T-helper 1 cell treated with Interleukin-12 subunit alpha and Interleukin-12 subunit beta and Interleukin-4 antibody, amounts not matched to agents 30 ng/mL and 1 ng/mL, for 36 hours (primary cell): ENCODE measurements around the gene SH3D19. TPM values are rescaled to one million over a fixed set of nuclear protein-coding genes. Genes with fewer than 3 reads are reported as not detected.

Experiments
- intact Hi-C: fragments of 100-400 bp; cut with micrococcal nuclease; formaldehyde crosslinking; loops from one replicate; pipeline ENCODE4 v1.15.1; 2024
- total RNA-seq: library from RNA; stranded (reverse); gene quantifications from 2 replicates; pipeline ENCODE4 v1.2.3, GENCODE V29; 2022

The SH3D19 gene
- total RNA-seq, 1 donor from 2014 or later = not detected

DNA sequence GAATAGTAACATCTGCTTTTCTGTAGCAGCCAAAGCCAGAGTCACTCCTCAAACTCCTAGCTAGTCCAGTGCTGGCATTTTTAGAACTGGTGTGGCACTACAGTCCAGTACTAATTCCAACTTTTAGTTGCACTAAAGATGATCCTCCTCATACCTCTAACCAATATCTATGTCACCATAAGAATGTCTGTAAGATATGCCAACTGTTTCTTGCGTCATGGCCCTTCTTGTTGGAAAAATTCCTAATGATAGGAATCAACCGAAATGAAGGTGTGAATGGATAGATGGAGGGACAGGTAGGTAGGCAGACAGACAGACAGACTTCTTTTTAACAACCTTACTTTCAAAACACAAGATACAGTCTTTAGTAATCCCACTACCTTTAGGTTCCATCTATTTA is 123.0 kb downstream of the SH3D19 start:
- intact Hi-C loops = no loop called here

DNA sequence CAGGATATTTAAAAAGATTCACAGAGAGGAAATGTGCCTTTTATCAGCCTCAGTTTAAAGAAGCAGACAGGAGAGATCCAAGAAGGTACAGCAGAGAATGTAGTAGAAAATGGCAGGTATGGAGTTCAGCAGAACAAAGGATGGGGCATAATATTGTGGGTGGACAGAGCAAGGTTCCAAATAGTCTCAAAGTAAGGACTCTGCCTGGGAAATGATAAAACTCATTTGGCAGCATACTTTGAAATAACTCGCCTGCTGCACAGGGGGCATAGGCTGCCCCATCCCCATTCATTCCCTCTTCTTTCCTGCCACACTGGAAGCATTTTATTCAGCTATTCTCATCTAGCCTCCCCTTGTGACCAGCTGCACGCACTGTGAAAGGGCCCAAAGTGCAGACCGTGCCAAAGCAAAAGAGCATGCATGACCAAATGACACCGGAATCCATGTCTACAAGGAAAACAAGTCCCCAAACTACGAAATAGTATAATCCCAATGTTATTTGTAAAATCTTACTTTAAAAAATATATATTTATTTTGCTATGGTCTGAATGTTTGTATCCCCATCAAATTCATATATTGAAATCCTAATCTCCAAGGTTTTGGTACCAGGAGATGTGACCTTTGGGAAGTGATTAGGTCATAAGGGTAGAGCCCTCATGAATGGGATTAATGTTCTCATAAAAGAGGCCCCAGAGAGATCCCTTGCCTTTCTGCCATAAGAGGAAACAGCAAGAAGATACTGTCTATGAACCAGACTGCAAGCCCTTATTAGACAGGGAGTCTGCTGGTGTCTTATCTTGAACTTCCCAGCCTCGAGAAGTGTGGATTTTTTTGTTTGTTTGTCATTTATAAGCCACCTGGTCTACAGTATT is 125.8 kb downstream of the SH3D19 start:
- intact Hi-C loops = no loop called here

DNA sequence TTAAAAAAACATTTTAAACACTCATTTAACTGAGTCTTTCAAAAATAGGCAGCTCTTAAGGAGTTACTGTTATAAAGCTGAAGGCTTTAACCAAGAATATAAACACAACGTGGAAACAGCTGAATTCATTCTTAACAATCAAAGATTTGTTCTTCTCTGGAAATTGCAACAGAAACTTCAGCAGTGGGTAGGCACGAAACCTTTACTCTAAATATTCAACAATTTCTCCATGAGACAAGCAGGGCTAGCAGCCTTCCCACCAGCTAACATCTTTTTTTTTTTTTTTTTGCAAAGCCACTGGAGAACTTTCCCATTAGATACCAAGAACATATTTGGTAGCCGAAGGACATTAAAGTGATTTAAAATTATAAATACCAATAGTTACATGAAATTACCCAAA is 126.7 kb downstream of the SH3D19 start:
- intact Hi-C loops = no loop called here

DNA sequence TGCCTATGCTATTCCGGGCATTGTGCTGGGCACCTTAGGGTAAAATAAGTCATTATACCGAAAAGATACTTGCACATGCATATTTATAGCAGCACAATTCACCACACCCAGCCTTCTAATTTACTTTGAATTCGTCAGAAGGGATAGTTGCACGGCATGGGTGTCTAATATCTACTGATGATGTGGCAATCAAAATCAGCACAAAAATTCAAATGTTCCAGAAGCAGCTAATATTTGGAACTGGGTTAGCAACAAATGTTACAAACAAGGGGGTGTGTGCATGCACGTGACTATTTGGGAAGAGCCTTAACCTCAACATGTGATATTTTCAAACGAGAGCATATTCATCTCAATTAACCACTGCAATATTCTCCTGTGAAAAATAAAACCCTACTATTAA is 128.2 kb downstream of the SH3D19 start:
- intact Hi-C loops = no loop called here

DNA sequence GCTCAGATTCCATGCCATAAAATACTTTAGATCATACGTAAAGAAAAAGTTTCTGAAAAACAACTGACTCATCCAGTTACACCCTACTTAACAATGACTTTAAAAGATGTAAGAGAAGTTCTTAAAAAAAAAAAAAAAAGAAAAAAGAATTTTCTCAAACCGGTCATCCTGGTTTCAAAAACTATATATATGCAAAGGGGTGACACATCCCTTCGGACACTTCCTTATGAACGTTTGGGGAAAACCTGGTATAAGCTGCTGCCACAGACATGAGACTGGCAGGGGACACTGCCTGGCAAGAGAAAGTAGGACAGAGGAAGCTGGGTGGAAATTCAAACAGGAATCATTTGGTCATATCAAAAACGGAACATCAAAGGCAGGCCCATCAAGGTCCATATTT is 129.6 kb downstream of the SH3D19 start:
- intact Hi-C loops = no loop called here

DNA sequence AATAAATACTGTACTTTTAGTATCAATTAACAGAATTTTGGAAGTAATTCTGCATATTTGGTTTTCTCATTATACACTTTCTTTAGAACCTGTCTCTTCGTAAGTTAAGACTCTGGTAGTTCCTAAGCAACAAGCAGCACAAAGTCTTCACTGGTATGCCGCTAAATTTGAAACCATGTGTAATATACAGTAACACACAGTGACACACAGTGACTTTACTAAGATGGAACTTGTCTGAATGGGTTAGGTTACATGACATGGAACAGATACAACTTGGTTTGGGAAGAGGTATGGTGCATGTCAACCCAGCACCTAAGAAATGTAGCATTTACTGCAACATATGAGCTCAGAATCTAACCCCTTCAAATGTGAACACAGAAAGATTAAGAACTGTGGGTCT is 132.0 kb downstream of the SH3D19 start:
- intact Hi-C loops = no loop called here

DNA sequence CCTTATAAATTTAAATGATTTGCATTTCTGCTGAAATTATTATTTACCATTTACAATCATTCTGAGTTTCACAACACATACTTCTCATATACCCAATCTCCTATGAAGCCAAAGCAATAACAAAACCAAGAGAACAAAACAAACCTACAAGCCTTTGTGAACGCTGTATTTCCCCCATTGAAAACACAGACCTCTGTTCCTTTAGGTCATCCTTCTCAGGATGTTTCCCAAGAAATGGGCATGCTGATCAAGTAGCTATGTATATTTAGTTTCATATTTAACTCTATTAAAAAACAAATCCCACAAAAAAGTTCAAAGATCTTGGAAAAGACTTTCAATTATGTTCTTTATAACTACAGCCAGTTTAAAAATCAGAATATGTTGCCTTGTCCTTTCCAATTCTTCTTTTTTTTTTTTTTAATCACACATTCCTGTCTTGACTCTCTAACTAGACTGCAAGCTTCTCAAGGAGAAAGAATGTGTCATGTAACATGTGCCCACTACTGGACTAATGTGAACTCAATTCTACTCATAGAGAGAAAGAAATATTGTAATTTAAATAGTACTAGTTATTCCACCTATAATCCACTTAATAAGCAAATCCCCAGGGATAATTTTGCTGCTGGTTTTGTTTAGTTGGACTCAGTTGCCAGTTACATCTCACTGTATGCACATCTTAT is 132.7 kb downstream of the SH3D19 start:
- intact Hi-C loops = no loop called here

DNA sequence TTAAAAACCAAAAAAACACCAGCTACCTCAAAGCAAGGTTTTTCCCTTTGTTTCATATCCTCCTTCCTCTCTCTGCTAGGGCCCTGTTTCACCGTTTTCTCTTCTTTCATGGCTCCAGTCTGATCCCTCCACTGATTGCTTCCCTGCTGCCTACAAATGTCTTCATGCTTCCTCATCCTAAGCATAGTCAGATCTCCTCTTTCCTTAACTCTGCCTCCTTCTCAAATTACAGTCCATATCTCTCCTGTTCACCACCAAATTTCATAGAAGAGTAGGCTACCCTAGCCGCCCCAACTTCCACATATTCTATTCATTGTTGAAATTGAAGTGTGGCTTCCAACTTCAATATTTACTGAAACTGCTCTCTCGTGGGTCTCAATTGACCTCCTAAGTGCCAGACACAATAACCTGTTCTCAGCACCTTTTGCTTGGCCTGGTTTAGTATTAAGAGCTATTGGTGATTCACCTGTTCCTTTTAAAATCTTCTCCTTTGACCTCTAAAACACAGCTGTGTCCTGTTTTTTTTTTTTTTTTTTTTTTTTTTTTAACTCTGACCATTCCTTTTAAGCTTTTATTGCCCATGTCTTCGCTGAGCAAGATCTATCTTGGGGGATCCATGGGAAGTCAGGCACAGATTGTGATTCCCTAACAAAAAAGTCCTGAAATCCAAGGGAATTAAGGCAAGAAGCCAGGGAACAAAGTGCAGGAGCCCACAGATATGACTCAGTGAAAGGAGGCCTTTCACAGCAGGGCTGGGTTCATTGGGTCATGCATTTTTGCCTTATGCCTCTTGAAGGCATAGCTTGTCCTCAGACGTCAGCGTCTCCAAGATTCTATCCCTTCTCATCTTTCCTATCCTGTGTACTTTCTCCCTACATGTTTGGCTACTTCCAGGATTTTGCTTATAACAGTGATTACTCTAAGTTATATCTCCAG is 140.6 kb downstream of the SH3D19 start:
- intact Hi-C loops = no loop called here

DNA sequence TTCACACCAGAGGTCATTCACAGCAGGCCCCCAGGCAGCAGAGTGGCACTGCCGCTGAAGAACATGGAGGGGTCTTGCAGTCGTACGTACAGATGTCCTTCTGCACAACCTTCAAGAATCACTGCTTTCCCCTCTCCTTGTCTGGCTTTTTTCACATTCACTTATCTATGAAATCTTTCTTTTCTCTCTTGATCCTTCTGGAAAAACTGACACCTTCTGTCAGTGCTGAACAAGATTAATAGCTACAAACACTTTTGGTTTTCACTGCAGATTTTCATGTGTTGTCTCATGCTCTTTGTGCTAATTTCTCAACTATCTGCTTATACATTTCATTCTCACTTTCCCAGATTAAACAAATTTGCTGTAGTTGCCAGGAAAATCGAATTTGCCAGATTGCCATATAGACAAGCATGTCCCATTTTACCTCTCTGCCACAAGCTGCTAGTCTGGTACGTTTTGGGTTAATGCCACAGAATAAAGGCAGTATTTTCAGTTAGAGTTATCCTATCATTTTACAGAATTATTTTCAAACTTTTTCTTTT is 142.9 kb downstream of the SH3D19 start:
- intact Hi-C loops = no loop called here

DNA sequence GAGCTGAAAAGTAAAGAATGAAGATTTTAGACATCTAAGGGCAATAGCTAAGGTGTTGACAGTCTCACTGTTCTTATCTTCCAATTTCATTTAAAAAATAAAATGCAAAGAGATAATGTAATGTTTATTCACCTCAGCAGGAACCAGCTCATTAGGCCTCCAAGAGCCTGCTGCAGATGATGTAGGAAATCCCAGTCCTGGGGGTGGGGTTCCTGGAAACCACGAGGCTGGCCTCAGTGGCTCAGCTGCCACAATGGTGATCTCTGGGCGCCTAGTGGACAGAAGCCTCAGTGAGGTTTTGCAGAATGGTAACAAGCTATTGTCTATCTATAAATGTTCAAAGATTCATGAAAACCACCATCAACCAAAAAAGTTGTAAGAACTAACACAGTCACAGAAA is 148.7 kb downstream of the SH3D19 start:
- intact Hi-C loops = no loop called here

DNA sequence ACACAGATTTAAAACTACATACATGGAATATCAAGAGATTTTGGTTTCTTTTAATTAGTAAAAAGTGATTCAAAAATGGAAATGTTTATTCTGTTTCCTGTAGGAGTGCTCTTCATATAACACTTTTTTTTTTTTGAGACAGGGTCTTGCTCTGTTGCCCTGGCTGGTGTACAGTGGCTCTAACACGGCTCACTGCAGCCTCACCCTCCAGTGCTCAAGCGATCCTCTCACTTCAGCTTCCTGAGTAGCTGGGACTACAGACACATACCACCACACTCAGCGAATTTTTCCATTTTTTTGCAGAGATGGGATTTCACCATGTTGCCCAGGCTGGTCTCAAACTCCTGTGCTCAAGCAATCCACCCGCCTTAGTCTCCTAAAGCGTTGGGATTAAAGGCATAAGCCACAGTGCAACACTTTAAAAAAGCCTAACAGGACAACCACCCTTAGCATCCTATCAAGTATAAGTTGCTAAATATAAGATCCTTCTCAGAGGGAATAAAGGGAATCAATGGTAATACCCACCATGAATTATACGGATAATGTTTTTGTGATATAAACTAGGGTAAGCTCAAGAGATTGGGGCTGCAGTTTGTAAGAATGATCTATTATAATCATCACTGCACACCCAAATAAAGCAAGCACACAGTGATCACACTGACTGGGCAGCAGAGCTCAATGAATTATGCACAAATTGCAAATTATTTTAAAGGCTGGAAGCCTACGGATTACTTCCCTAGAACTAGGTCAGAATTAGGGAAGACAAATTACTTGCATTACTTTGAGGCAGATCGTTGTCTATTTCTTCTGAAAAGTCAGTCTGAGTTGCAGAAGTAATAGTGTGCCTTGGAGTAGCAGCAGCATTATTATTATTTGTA is 149.4 kb downstream of the SH3D19 start:
- intact Hi-C loops = no loop called here

DNA sequence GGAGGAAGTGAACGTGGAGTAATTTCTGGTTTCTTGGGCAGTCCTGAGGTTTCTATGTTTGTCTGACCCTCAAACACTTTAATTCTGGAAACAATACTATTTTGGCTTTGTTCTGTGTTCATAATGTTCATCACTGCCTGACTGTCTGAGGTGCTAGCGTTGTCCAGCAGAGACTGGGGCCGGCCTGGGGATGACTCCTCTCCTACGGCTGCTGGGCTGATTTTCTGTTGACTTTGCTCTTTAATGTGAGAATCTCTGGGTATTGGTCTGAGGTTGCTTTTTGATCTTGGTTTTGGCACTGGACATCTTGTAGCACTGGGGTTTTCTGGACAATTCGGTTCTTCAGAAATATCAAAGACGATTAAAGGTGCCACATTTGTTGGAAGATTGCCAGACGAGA is 150.2 kb downstream of the SH3D19 start:
- intact Hi-C loops = no loop called here

DNA sequence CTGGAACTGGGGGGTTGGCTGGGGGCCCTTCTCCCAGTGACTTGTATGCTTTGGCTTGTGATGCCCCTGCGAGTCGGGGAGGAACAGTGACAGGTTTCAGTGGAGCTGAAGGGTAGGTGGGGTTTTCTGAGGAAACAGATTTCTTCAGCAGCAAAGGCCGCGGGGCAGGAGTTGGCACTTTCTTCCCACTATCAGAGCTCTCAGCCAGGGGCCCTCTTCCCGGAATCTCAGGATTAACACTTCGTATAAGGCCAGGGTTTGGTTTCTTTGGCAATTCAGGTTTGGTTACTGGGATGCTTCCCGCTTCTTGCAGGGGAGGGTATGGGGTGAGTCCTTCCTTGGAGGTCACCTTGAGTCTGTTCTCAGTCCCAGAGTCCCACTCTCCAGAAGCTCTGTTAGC is 150.6 kb downstream of the SH3D19 start:
- intact Hi-C loops = no loop called here

DNA sequence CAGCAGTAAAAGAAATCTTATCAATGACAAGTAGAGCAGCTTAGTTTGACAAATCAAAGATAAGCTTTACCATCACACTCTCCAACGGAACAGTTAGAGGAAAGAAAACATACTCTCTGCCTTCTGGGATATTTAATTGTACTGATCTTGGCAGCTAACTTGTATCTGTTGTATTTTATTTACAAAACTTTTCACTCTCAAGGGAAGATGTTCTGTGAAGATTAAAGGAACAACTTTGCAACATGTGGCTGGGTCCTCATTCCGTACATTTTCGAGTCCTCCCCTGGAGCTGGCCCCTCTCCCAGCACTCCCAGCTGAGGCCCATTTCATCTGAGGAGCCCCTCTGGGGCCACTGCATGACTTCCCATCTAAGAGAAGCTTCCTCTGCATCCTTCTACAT is 151.5 kb downstream of the SH3D19 start:
- intact Hi-C loops = no loop called here

DNA sequence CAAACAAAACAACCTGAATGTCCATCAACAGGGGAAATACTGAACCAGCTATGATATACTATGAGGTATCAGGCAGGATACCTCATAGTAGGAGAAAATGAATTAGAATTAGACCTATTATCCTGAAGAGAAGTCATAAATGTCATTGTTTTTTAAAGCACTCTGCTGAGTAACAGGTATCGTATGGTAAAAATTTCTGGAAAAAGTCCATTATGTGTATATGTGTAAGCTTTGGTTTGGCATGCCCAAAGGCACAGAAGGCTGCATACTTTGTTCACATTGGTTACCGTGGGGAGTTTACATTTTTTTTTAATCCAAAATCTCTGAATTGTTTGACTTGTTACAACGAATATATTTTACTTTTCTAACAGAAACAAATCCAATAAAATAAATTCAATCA is 155.5 kb downstream of the SH3D19 start:
- intact Hi-C loops = no loop called here

DNA sequence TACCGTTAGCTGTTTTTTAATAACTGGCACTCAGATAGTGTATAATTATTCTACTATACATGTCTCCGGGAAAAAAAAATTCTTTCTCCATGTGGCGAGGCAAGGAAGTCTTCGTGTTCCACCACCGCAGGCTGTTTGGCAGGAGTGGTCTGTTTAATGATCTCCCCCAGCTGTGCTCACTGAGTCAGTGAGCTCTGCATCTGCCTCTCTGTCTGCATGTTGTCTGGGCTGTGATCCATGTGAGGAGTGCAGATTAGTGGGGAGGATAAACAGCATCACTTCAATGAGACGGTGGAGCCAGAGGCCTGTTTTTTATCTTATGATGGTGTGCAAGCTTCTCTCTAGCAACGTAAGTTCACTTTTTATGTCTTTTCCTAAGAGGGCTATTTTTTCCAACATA is 156.2 kb downstream of the SH3D19 start:
- intact Hi-C loops = no loop called here

DNA sequence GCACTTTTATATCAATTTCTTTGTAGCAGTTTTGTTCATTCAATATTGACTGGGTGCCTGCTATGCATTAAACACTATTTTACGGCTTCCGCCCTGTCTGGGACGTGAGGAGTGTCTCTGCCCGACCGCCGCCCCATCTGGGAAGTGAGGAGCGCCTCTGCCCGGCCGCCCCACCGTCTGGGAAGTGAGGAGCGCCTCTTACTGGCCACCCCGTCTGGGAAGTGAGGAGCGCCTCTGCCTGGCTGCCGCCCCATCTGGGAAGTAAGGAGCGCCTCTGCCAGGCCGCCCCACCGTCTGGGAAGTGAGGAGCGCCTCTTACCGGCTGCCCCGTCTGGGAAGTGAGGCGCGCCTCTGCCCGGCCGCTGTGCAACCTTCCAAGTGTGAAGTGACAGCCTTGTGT is 157.8 kb downstream of the SH3D19 start:
- intact Hi-C loops = no loop called here

DNA sequence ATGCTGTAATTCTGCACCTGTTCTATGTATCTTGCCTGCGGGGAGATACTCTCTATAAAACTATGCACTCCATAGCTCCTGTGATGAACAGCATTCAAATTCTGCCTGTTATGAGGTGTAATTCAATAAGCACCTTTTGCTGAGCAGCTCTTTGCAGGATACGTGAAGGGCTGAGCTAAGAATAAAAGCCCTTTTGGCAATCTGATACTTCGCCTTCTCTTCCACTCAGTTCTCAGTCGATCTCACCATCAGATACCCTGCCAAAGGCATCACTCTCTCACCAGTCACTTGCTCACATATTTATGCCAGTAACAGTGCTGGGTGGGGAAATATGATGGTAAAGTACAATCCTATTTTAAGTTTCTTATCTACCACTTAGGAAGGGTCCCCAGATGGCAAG is 158.8 kb downstream of the SH3D19 start:
- intact Hi-C loops = no loop called here

DNA sequence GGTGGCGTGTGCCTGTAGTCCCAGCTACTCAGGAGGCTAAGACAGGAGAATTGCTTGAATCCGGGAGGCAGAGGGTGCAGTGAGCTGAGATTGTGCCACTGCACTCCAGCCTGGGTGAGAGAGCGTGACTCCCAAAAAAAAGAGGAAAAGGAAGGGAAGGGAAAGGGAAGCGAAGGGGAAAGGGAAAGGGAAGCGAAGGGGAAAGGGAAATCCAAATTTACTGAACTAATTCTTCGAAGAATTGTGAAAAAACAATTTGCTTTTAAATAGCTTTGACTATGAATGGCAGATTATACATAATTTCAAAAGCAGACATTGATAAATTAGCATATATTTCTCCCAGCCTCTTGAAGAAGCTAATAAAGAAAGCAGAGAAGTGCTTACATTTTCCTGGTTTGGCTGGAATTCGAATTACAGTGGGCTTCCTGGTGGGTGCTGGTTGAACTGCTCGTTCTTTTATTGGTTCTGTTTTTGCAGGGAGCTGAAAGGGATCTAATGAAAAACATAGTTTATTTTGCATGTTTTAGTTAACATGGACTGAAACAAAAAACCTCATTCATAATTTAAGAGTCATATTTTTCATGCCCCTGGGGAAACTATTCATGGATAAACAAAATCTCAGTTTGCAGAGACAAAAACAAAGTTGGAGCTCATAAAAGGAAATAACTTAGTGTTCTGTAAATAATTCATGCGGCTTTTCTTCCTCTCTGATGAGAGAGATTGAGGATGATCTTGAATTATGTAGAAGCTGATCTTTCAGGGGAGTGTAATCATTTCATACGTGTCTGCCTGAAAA is 160.0 kb downstream of the SH3D19 start:
- intact Hi-C loops = no loop called here

DNA sequence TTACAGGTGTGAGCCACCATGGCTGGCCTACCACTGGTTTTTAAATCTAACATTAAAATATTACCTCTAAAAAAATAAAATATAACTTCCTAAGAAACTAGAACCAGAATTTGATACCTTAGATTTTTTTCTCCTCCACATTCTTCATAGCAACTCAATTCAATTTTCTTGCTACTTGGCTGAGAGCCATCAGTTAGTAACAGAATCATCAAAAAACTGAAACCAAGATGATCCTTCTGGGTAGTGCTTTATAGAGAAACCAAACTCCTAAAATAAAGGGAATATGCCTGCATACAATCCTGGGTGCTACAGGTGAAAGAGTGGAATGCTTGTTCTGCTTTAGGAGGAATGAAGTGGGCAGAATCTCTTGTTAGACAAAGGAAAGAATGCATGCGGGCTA is 161.6 kb downstream of the SH3D19 start:
- intact Hi-C loops = no loop called here
